Fibroblast of lung (primary cell): ENCODE measurements around the gene PARK7.

Experiments
- EZH2 ChIP-seq: IDR thresholded peaks from 2 replicates; pipeline ENCODE4 v1.5.1; 2012; ENCODE audit warnings: low read length, control low read depth, mild to moderate bottlenecking; ENCODE audit errors: missing control alignments
- TF ChIP-seq, protein P1 (sequence below), 2 donors: IDR thresholded peaks in 1 of 2; conservative IDR thresholded peaks in 1 of 2; 1 replicate in 1 of 2; 2 replicates in 1 of 2; pipeline ENCODE4 v1.5.1; 2011 to 2012; ENCODE audit warnings: low read length in 2 of 2, control low read depth in 1 of 2, inconsistent platforms in 1 of 2, low read depth in 1 of 2, mild to moderate bottlenecking in 1 of 2

- TF ChIP-seq, protein P1, sequence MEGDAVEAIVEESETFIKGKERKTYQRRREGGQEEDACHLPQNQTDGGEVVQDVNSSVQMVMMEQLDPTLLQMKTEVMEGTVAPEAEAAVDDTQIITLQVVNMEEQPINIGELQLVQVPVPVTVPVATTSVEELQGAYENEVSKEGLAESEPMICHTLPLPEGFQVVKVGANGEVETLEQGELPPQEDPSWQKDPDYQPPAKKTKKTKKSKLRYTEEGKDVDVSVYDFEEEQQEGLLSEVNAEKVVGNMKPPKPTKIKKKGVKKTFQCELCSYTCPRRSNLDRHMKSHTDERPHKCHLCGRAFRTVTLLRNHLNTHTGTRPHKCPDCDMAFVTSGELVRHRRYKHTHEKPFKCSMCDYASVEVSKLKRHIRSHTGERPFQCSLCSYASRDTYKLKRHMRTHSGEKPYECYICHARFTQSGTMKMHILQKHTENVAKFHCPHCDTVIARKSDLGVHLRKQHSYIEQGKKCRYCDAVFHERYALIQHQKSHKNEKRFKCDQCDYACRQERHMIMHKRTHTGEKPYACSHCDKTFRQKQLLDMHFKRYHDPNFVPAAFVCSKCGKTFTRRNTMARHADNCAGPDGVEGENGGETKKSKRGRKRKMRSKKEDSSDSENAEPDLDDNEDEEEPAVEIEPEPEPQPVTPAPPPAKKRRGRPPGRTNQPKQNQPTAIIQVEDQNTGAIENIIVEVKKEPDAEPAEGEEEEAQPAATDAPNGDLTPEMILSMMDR (conservative IDR thresholded peaks at IDR 0.05 in 1 of 2, IDR thresholded peaks at IDR 0.05 in 1 of 2; ENCODE audit: low read depth in 1 of 2, low read length in 2 of 2): no peak
- TF ChIP-seq EZH2: no peak
Measured at GRCh38 chr1:8014381-8014988, 53.0 kb downstream of the PARK7 start.
